Neural progenitor cell (in vitro differentiated cells): ENCODE measurements around the gene SLC13A4. TPM values are rescaled to one million over a fixed set of nuclear protein-coding genes. Genes with fewer than 3 reads are reported as not detected.

Experiments
- DNase-seq: peaks from one replicate; pipeline ENCODE4 v3.0.0-alpha.2; 2016; ENCODE audit warnings: low spot score
- H2AFZ ChIP-seq: fragments of 200-600 bp; sonication (generic); replicated peaks from 2 replicates; pipeline ENCODE4 v1.6.1; 2016; ENCODE audit warnings: antibody characterized with exemption
- H3F3A ChIP-seq: fragments of 200-600 bp; sonication (generic); 2 replicates; pipeline ENCODE4 v1.6.1; 2016; ENCODE audit warnings: antibody characterized with exemption, low read depth
- H3K27ac ChIP-seq: fragments of 200-600 bp; sonication (generic); 2 replicates; pipeline ENCODE4 v1.5.1; 2016; ENCODE audit warnings: mild to moderate bottlenecking
- H3K27me3 ChIP-seq: fragments of 200-600 bp; sonication (generic); 2 replicates; pipeline ENCODE4 v1.6.1; 2016; ENCODE audit warnings: mild to moderate bottlenecking, moderate library complexity
- H3K36me3 ChIP-seq: fragments of 200-600 bp; sonication (generic); 2 replicates; pipeline ENCODE4 v1.5.1; 2016
- H3K4me1 ChIP-seq: fragments of 200-600 bp; sonication (generic); 2 replicates; pipeline ENCODE4 v1.6.1; 2016; ENCODE audit warnings: mixed run types
- H3K4me2 ChIP-seq: fragments of 200-600 bp; sonication (generic); 2 replicates; pipeline ENCODE4 v1.6.1; 2016
- H3K4me3 ChIP-seq: fragments of 200-600 bp; sonication (generic); 2 replicates; pipeline ENCODE4 v1.5.1; 2016
- H3K79me2 ChIP-seq: fragments of 200-600 bp; sonication (generic); 2 replicates; pipeline ENCODE4 v1.6.1; 2016; ENCODE audit warnings: low read depth
- H3K9ac ChIP-seq: fragments of 200-600 bp; sonication (generic); 2 replicates; pipeline ENCODE4 v1.6.1; 2016
- H3K9me3 ChIP-seq: fragments of 200-600 bp; sonication (generic); 2 replicates; pipeline ENCODE4 v1.5.1; 2016; ENCODE audit warnings: low read depth
- H4K20me1 ChIP-seq: fragments of 200-600 bp; sonication (generic); 2 replicates; pipeline ENCODE4 v1.6.1; 2016; ENCODE audit warnings: low read depth
- H3K27ac Mint-ChIP-seq: 3 replicates; pipeline ENCODE4 v1.8.0; 2021; ENCODE audit warnings: mixed read lengths
- H3K27me3 Mint-ChIP-seq: 2 replicates; pipeline ENCODE4 v1.8.0; 2022; ENCODE audit warnings: low read depth, mild to moderate bottlenecking, inconsistent platforms, moderate library complexity, mixed read lengths; ENCODE audit not compliant: insufficient read depth
- H3K36me3 Mint-ChIP-seq: 3 replicates; pipeline ENCODE4 v1.8.0; 2021; ENCODE audit warnings: mixed read lengths
- H3K4me1 Mint-ChIP-seq: 3 replicates; pipeline ENCODE4 v1.8.0; 2021; ENCODE audit warnings: mixed read lengths
- H3K4me3 Mint-ChIP-seq: 3 replicates; pipeline ENCODE4 v1.8.0; 2021; ENCODE audit warnings: mild to moderate bottlenecking, moderate library complexity, mixed read lengths
- H3K9me3 Mint-ChIP-seq: 3 replicates; pipeline ENCODE4 v1.8.0; 2020; ENCODE audit warnings: mixed read lengths
- CTCF ChIP-seq: fragments of 200-600 bp; sonication (generic); IDR thresholded peaks from 2 replicates; pipeline ENCODE4 v1.5.1; 2017; ENCODE audit warnings: antibody characterized with exemption, mild to moderate bottlenecking
- EZH2 ChIP-seq: fragments of 200-600 bp; sonication (generic); IDR thresholded peaks from 2 replicates; pipeline ENCODE4 v1.6.1; 2017; ENCODE audit warnings: antibody characterized with exemption, mild to moderate bottlenecking, moderate library complexity
- EZH2phosphoT487 ChIP-seq: fragments of 200-600 bp; sonication (generic); IDR thresholded peaks from 2 replicates; pipeline ENCODE4 v1.6.1; 2017; ENCODE audit warnings: antibody characterized with exemption
- total RNA-seq: library from RNA; depleted of rRNA; stranded (reverse); fragments of >200 nt; gene quantifications from 2 replicates; pipeline ENCODE4 v1.2.3, GENCODE V29; 2015; ENCODE audit warnings: low replicate concordance

SLC13A4 gene
- total RNA-seq, 1 donor from 2014 or later = 0.28 TPM

- no peaks in the 10 kb centered on the region for H3F3A ChIP-seq
- no peaks in the 10 kb centered on the region for H3K27me3 ChIP-seq
- no peak overlapping the region for H3K27ac ChIP-seq
- H4K20me1 ChIP-seq = no peaks in the 10 kb centered on the region
- H3K4me1 Mint-ChIP-seq = peaks cover 6% of the 10 kb centered on the region
- H3K9me3 Mint-ChIP-seq = no peaks in the 10 kb centered on the region
- no peak overlapping the region for H2AFZ ChIP-seq
- no peaks in the 10 kb centered on the region for H3K36me3 ChIP-seq
- no peak overlapping the region for H3K4me2 ChIP-seq
- no peaks in the 10 kb centered on the region for H3K79me2 ChIP-seq
- H3K4me3 ChIP-seq = no peak overlapping the region
- H3K9me3 ChIP-seq = no peaks in the 10 kb centered on the region
- no peak overlapping the region for H3K4me3 Mint-ChIP-seq
- no peaks in the 10 kb centered on the region for H3K4me1 ChIP-seq
- no peaks in the 10 kb centered on the region for H3K36me3 Mint-ChIP-seq
- peaks cover 2% of the 10 kb centered on the region for H3K27me3 Mint-ChIP-seq
- no peak for DNase-seq
- no peak overlapping the region for H3K9ac ChIP-seq
- no peak for TF ChIP-seq CTCF
- TF ChIP-seq EZH2phosphoT487 = no peak
- no peak for TF ChIP-seq EZH2
- no peak overlapping the region for H3K27ac Mint-ChIP-seq
Observed at GRCh38 chr7:135736586-135737305, 8.8 kb upstream of the SLC13A4 start.

- TF ChIP-seq CTCF = no peak
- TF ChIP-seq EZH2phosphoT487 = no peak
- TF ChIP-seq EZH2 = no peak
- Mint-ChIP-seq H3K4me3 (no peak overlapping the region), H3K27ac (peak overlapping the region; percentile 54), H3K27me3 (peaks cover 2% of the 10 kb centered on the region), H3K36me3 (no peaks in the 10 kb centered on the region), H3K9me3 (no peaks in the 10 kb centered on the region), H3K4me1 (peaks cover 6% of the 10 kb centered on the region)
- H3K36me3 ChIP-seq = no peaks in the 10 kb centered on the region
- H3K27ac ChIP-seq = no peak overlapping the region
- no peak for DNase-seq
- no peaks in the 10 kb centered on the region for H3F3A ChIP-seq
- no peak overlapping the region for H3K4me2 ChIP-seq
- no peaks in the 10 kb centered on the region for H3K79me2 ChIP-seq
- no peaks in the 10 kb centered on the region for H3K9me3 ChIP-seq
- H3K27me3 ChIP-seq = no peaks in the 10 kb centered on the region
- no peak overlapping the region for H2AFZ ChIP-seq
- no peak overlapping the region for H3K4me3 ChIP-seq
- H4K20me1 ChIP-seq = no peaks in the 10 kb centered on the region
- H3K4me1 ChIP-seq = no peaks in the 10 kb centered on the region
- no peak overlapping the region for H3K9ac ChIP-seq
Observed at GRCh38 chr7:135734343-135734689, 6.3 kb upstream of the SLC13A4 start.

- Histone ChIP-seq H4K20me1 (no peaks in the 10 kb centered on the region), H3F3A (peaks cover 2% of the 10 kb centered on the region), H3K9ac (no peak overlapping the region), H3K9me3 (no peaks in the 10 kb centered on the region), H3K4me2 (no peak overlapping the region), H3K27ac (no peak overlapping the region), H3K36me3 (no peaks in the 10 kb centered on the region), H3K27me3 (no peaks in the 10 kb centered on the region), H3K79me2 (no peaks in the 10 kb centered on the region), H3K4me1 (no peaks in the 10 kb centered on the region), H3K4me3 (no peak overlapping the region), H2AFZ (no peak overlapping the region)
- Mint-ChIP-seq H3K36me3 (no peaks in the 10 kb centered on the region), H3K27ac (peak overlapping the region; percentile 54), H3K4me1 (peaks cover 10% of the 10 kb centered on the region), H3K4me3 (no peak overlapping the region), H3K27me3 (peaks cover 2% of the 10 kb centered on the region), H3K9me3 (no peaks in the 10 kb centered on the region)
- no peak for DNase-seq
- TF ChIP-seq EZH2 (no peak), EZH2phosphoT487 (no peak), CTCF (no peak)
Observed at GRCh38 chr7:135733603-135734342, 5.8 kb upstream of the SLC13A4 start.
